ENCODE data around the gene HINFP. TPM values are rescaled to one million over a fixed set of nuclear protein-coding genes. Genes with fewer than 3 reads are reported as not detected.

HINFP gene
- total and polyA plus RNA-seq, 3 donors from 2014 or later = 38.3 to 58.7 (median 58.3) TPM

DNA sequence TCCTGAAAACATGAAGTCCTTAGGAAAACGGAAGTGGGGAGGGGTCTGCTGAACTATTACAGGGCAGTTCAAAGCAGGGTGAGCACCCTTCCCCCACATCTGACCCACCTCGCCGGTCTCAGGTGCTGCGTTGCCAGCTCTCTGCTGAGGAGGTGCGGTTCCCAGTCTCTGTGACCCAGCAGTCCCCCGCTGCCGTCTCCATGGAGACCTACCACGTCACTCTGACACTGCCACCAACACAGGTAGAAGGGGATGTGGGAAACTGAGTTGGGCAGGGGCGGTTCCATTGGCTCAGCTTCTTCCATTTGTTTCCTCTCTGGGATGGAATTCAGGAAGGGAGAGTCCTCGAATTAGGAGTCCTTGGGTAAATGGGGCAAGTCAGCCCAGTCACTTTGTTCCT, 10.9 kb upstream of the HINFP start:
- DNase-seq = no peak
- no peak overlapping the region for H3K4me3 ChIP-seq
- H3K27me3 ChIP-seq = no peaks in the 10 kb centered on the region
- H3K9me3 ChIP-seq = no peaks in the 10 kb centered on the region
- WGBS, 2 donors = 86 to 91% methylated on average over 10 of the region's 10 CpGs
- H3K27ac ChIP-seq = no peak overlapping the region
- TF ChIP-seq, protein P1, sequence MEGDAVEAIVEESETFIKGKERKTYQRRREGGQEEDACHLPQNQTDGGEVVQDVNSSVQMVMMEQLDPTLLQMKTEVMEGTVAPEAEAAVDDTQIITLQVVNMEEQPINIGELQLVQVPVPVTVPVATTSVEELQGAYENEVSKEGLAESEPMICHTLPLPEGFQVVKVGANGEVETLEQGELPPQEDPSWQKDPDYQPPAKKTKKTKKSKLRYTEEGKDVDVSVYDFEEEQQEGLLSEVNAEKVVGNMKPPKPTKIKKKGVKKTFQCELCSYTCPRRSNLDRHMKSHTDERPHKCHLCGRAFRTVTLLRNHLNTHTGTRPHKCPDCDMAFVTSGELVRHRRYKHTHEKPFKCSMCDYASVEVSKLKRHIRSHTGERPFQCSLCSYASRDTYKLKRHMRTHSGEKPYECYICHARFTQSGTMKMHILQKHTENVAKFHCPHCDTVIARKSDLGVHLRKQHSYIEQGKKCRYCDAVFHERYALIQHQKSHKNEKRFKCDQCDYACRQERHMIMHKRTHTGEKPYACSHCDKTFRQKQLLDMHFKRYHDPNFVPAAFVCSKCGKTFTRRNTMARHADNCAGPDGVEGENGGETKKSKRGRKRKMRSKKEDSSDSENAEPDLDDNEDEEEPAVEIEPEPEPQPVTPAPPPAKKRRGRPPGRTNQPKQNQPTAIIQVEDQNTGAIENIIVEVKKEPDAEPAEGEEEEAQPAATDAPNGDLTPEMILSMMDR (IDR thresholded peaks at IDR 0.05) = no peak
- no peak for TF ChIP-seq POLR2A (IDR thresholded peaks at IDR 0.05)
- peaks cover 12% of the 10 kb centered on the region for H3K4me1 ChIP-seq
- intact Hi-C loops (cut with DNase I; ENCODE audit: low total_unique reads) = no loop called here
- H3K36me3 ChIP-seq (ENCODE audit: low read depth, missing control alignments) = no peaks in the 10 kb centered on the region

DNA sequence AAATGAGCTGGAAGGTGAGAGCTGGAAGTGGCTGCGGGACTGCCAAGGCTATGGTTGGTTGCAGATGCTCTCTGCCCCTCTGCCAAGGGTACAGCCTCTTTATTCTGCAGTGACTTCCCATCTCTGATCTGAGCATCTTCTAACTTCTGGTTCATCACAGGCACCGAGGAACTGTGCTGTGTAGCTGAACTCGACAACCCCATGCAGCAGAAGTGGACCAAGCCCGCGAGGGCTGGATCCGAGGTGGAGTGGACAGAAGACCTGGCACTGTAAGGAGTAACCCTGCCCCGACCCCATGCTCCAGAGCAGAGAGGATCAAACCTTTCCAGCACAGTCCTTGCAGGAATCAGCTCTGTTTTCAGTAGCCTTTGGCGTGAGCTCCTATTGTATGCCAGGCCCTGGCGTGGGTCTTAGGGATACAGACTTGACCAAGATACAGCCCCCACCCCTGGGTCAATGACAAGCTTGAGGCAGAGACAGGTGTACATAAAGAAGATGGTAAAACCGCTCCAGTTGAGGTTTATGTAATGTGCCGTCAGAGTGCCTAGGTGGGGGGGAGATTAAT, 9.9 kb upstream of the HINFP start:
- intact Hi-C loops (cut with DNase I; ENCODE audit: low total_unique reads) = no loop called here
- Histone ChIP-seq H3K9me3 (no peaks in the 10 kb centered on the region), H3K4me3 (no peak overlapping the region), H3K4me1 (peaks cover 5% of the 10 kb centered on the region), H3K27ac (no peak overlapping the region), H3K36me3 (ENCODE audit: low read depth, missing control alignments) (no peaks in the 10 kb centered on the region), H3K27me3 (no peaks in the 10 kb centered on the region)
- no peak for TF ChIP-seq POLR2A (IDR thresholded peaks at IDR 0.05)
- TF ChIP-seq, protein P1 (IDR thresholded peaks at IDR 0.05) = no peak
- WGBS, 2 donors = 90 to 92% methylated on average over 10 to 11 of the region's 11 CpGs
- DNase-seq = no peak

DNA sequence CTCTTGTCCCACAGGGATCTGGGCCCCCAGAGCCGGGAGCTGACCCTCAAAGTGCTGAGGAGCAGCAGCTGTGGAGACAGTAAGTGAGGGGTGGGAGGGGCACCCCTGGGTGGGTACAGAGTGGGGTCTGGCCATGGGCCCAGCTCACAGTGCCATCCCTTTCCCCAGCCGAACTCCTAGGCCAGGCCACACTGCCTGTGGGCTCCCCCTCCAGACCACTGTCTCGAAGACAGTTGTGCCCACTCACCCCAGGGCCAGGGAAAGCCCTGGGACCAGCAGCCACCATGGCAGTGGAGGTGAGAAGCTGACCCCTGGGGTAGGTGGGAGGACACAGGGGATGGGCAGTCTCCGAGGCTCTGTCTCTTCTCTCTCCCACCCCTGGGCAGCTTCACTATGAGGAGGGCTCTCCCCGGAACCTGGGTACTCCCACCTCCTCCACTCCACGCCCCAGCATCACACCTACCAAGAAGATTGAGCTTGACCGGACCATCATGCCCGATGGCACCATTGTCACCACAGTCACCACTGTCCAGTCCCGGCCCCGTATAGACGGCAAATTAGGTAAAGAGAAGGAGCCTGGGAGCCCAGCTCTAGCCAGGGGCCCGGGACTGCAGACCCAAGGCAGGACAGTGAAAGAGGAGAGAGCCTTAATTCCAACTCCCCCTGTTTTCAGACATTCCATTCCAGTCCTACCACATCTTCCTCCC, 8.9 kb upstream of the HINFP start:
- Histone ChIP-seq H3K36me3 (ENCODE audit: low read depth, missing control alignments) (no peaks in the 10 kb centered on the region), H3K27me3 (no peaks in the 10 kb centered on the region), H3K9me3 (no peaks in the 10 kb centered on the region), H3K4me3 (no peak overlapping the region), H3K27ac (no peak overlapping the region), H3K4me1 (no peaks in the 10 kb centered on the region)
- no peak for DNase-seq
- WGBS, 2 donors = 79 to 89% methylated on average over 9 to 12 of the region's 12 CpGs
- TF ChIP-seq, protein P1 (IDR thresholded peaks at IDR 0.05) = no peak
- no peak for TF ChIP-seq POLR2A (IDR thresholded peaks at IDR 0.05)
- intact Hi-C loops (cut with DNase I; ENCODE audit: low total_unique reads) = no loop called here

DNA sequence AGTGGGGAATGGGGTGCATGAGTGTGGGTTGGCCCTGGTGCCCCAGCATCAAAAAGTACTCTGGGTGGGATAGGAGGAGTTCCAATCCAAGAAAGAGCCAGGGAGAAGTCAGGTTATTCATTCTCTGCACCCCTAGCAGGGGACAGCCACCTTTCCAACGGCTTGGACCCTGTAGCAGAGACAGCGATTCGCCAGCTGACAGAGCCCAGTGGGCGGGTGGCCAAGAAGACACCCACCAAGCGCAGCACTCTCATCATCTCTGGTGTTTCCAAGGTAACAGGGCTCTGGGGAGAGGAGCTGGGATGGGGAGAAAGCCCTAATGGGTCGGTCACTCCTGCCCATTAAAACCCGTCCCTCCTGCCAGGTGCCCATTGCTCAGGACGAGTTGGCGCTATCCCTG, 7.7 kb upstream of the HINFP start:
- DNase-seq = no peak
- H3K27ac ChIP-seq = no peak overlapping the region
- WGBS, 2 donors = 95 to 97% methylated on average over 5 to 9 of the region's 9 CpGs
- H3K27me3 ChIP-seq = no peaks in the 10 kb centered on the region
- no peak overlapping the region for H3K4me3 ChIP-seq
- no peaks in the 10 kb centered on the region for H3K4me1 ChIP-seq
- TF ChIP-seq, protein P1 (IDR thresholded peaks at IDR 0.05) = no peak
- TF ChIP-seq POLR2A (IDR thresholded peaks at IDR 0.05) = no peak
- no peaks in the 10 kb centered on the region for H3K36me3 ChIP-seq (ENCODE audit: low read depth, missing control alignments)
- H3K9me3 ChIP-seq = no peaks in the 10 kb centered on the region
- intact Hi-C loops (cut with DNase I; ENCODE audit: low total_unique reads) = no loop called here

DNA sequence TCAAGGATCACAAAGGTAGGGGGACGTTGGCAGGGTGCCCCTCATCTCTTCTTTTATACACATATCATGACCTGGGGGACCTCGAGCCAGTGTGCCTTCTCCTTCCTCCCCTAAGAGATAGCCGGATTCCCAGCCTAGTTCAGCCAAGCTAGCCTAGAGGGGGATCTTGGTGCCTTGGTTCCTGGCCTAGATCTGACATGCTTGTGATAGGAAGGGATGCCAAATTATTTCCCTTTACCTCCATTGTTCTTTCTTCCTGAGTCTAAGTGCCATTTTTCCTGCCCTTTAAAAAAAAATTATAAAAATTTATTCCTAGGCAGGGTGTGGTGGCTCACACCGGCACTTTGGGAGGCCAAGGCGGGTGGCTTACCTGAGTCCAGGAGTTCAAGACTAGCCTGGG, 7.0 kb upstream of the HINFP start:
- intact Hi-C loops (cut with DNase I; ENCODE audit: low total_unique reads) = no loop called here
- Histone ChIP-seq H3K27me3 (no peaks in the 10 kb centered on the region), H3K4me1 (no peaks in the 10 kb centered on the region), H3K36me3 (ENCODE audit: low read depth, missing control alignments) (no peaks in the 10 kb centered on the region), H3K9me3 (no peaks in the 10 kb centered on the region), H3K4me3 (no peak overlapping the region), H3K27ac (no peak overlapping the region)
- 88 to 92% methylated on average over 5 of the region's 5 CpGs for WGBS, 2 donors
- DNase-seq = no peak
- no peak for TF ChIP-seq POLR2A (IDR thresholded peaks at IDR 0.05)
- TF ChIP-seq, protein P1 (IDR thresholded peaks at IDR 0.05) = no peak
